ENCODE data around the gene UBE2QL1. TPM values are rescaled to one million over a fixed set of nuclear protein-coding genes. Genes with fewer than 3 reads are reported as not detected.

Gene UBE2QL1
- total RNA-seq, 1 experiment from 2014 or later, result not detected

GRCh38 chr5:6439588-6440550, 8.8 kb upstream of the UBE2QL1 start:
- Histone ChIP-seq H3K27me3 (replicated peaks; ENCODE audit: control insufficient read depth, insufficient read depth, low read length) (no peaks in the 10 kb centered on the region), H3K36me3 (ENCODE audit: control insufficient read depth, insufficient read depth, low read length) (no peaks in the 10 kb centered on the region), H3K4me3 (ENCODE audit: low read depth, low read length) (no peak overlapping the region), H3K9me3 (peaks cover 4% of the 10 kb centered on the region; the same call in 1 of the 2 replicates), H3K4me1 (0 out of 2 replicates have a peak, but pooled peaks cover 5% of the 10 kb centered on the region)
- Mint-ChIP-seq H3K27me3 (ENCODE audit: insufficient read depth, unreplicated experiment) (peaks cover 11% of the 10 kb centered on the region), H3K36me3 (ENCODE audit: insufficient read depth, unreplicated experiment) (no peaks in the 10 kb centered on the region), H3K4me1 (ENCODE audit: low read depth, unreplicated experiment) (no peaks in the 10 kb centered on the region), H3K4me3 (ENCODE audit: unreplicated experiment) (no peak overlapping the region), H3K9me3 (ENCODE audit: unreplicated experiment) (peaks cover 9% of the 10 kb centered on the region), H3K27ac (ENCODE audit: unreplicated experiment) (no peak overlapping the region)
- ChIA-PET CTCF (no interaction called here), POLR2A (no interaction called here)
- no peak for TF ChIP-seq CTCF (IDR thresholded peaks at IDR 0.05; ENCODE audit: insufficient read depth in 1 of 2, low read depth in 1 of 2, low read length in 1 of 2, severe bottlenecking in 1 of 2, unreplicated experiment in 1 of 2)
- intact Hi-C loops (cut with micrococcal nuclease; ENCODE audit: unreplicated experiment), result no loop called here
- DNase-seq, result no peak
- no TSS peak for BruUV-seq (replicated peaks)

GRCh38 chr5:6442333-6442732, 6.3 kb upstream of the UBE2QL1 start:
- H3K9me3 ChIP-seq, result peaks cover 4% of the 10 kb centered on the region; the same call in 1 of the 2 replicates
- H3K4me1 Mint-ChIP-seq (ENCODE audit: low read depth, unreplicated experiment), result no peaks in the 10 kb centered on the region
- no TSS peak for BruUV-seq (replicated peaks)
- H3K4me3 Mint-ChIP-seq (ENCODE audit: unreplicated experiment), result no peak overlapping the region
- ChIA-PET POLR2A (no interaction called here), CTCF (no interaction called here)
- peaks cover 9% of the 10 kb centered on the region for H3K9me3 Mint-ChIP-seq (ENCODE audit: unreplicated experiment)
- H3K4me1 ChIP-seq, result no peaks in the 10 kb centered on the region
- no peaks in the 10 kb centered on the region for H3K36me3 Mint-ChIP-seq (ENCODE audit: insufficient read depth, unreplicated experiment)
- H3K36me3 ChIP-seq (ENCODE audit: control insufficient read depth, insufficient read depth, low read length), result no peaks in the 10 kb centered on the region
- H3K27ac Mint-ChIP-seq (ENCODE audit: unreplicated experiment), result no peak overlapping the region
- no peak for DNase-seq
- intact Hi-C loops (cut with micrococcal nuclease; ENCODE audit: unreplicated experiment), result no loop called here
- H3K27me3 ChIP-seq (replicated peaks; ENCODE audit: control insufficient read depth, insufficient read depth, low read length), result no peaks in the 10 kb centered on the region
- H3K27me3 Mint-ChIP-seq (ENCODE audit: insufficient read depth, unreplicated experiment), result peaks cover 8% of the 10 kb centered on the region
- TF ChIP-seq CTCF (IDR thresholded peaks at IDR 0.05; ENCODE audit: insufficient read depth in 1 of 2, low read depth in 1 of 2, low read length in 1 of 2, severe bottlenecking in 1 of 2, unreplicated experiment in 1 of 2), result no peak
- no peak overlapping the region for H3K4me3 ChIP-seq (ENCODE audit: low read depth, low read length)

- DNase-seq, result no peak
- H3K27ac Mint-ChIP-seq (ENCODE audit: unreplicated experiment), result no peak overlapping the region
- H3K27me3 Mint-ChIP-seq (ENCODE audit: insufficient read depth, unreplicated experiment), result peaks cover 5% of the 10 kb centered on the region
- intact Hi-C loops (cut with micrococcal nuclease; ENCODE audit: unreplicated experiment), result no loop called here
- no peak for TF ChIP-seq CTCF (IDR thresholded peaks at IDR 0.05; ENCODE audit: insufficient read depth in 1 of 2, low read depth in 1 of 2, low read length in 1 of 2, severe bottlenecking in 1 of 2, unreplicated experiment in 1 of 2)
- H3K4me3 Mint-ChIP-seq (ENCODE audit: unreplicated experiment), result no peak overlapping the region
- H3K27me3 ChIP-seq (replicated peaks; ENCODE audit: control insufficient read depth, insufficient read depth, low read length), result no peaks in the 10 kb centered on the region
- H3K36me3 Mint-ChIP-seq (ENCODE audit: insufficient read depth, unreplicated experiment), result no peaks in the 10 kb centered on the region
- ChIA-PET POLR2A (no interaction called here), CTCF (no interaction called here)
- H3K9me3 ChIP-seq, result peaks cover 4% of the 10 kb centered on the region; the same call in 1 of the 2 replicates
- no peaks in the 10 kb centered on the region for H3K4me1 ChIP-seq
- no TSS peak for BruUV-seq (replicated peaks)
- H3K4me3 ChIP-seq (ENCODE audit: low read depth, low read length), result no peak overlapping the region
- no peaks in the 10 kb centered on the region for H3K4me1 Mint-ChIP-seq (ENCODE audit: low read depth, unreplicated experiment)
- H3K9me3 Mint-ChIP-seq (ENCODE audit: unreplicated experiment), result peaks cover 9% of the 10 kb centered on the region
- no peaks in the 10 kb centered on the region for H3K36me3 ChIP-seq (ENCODE audit: control insufficient read depth, insufficient read depth, low read length)
These were observed 5.3 kb upstream of the UBE2QL1 start for GRCh38 chr5:6443326-6443725.
